ENCODE measurements around the gene TLL1.

GRCh38 chr4:166146806-166147540 is 273.9 kb downstream of the TLL1 start:
- TF ChIP-seq SMAD4 (CRISPR knock-in tag; IDR thresholded peaks at IDR 0.05), result no peak
- TF ChIP-seq CTCF (IDR thresholded peaks at IDR 0.05), result no peak
- no peak for TF ChIP-seq SP1 (CRISPR knock-in tag; conservative IDR thresholded peaks at IDR 0.05)
- no peak for TF ChIP-seq NR3C1 (CRISPR knock-in tag; conservative IDR thresholded peaks at IDR 0.05; ENCODE audit: low read depth)
- no peak for TF ChIP-seq ETV6 (CRISPR knock-in tag; IDR thresholded peaks at IDR 0.05)
- TF ChIP-seq STAT6 (CRISPR knock-in tag; conservative IDR thresholded peaks at IDR 0.05; ENCODE audit: low read depth), result no peak
- no peak for TF ChIP-seq PRDM15 (CRISPR knock-in tag; IDR thresholded peaks at IDR 0.05)
- no peak for TF ChIP-seq IRF2 (CRISPR knock-in tag; IDR thresholded peaks at IDR 0.05; ENCODE audit: borderline replicate concordance, low read depth)
- no peak for TF ChIP-seq ZNF121 (CRISPR knock-in tag; IDR thresholded peaks at IDR 0.05)

Measured in WTC11 (cell line).